GM19455 (cell line): Measurements from ENCODE around the gene CAPN5.

Experiments used
- ATAC-seq: cut with Tn5 transposase; IDR thresholded peaks from one replicate; pipeline ENCODE4 v1.9.1; 2021; ENCODE audit not compliant: unreplicated experiment

The CAPN5 gene

DNA sequence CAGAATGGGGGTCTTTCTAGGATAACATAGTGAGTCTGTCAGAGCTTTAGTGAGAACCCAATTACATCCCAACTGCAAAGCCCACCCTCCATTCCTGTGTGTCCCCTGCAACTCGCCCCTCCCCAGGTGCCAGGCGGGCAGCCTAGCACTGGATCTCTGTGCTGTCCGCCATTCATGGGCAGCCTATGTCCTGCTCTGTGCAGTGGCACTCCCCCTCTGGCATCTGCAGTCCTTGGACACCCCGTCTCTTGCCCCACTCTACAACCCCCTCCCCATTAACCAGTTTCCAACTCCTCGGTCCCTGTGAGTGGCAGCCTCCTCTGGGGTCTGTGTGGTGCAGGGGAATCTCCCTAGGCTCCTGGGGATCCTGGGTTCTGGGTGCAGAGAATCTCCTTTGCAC is 98.3 kb downstream of the CAPN5 start:
- ATAC-seq: no peak

DNA sequence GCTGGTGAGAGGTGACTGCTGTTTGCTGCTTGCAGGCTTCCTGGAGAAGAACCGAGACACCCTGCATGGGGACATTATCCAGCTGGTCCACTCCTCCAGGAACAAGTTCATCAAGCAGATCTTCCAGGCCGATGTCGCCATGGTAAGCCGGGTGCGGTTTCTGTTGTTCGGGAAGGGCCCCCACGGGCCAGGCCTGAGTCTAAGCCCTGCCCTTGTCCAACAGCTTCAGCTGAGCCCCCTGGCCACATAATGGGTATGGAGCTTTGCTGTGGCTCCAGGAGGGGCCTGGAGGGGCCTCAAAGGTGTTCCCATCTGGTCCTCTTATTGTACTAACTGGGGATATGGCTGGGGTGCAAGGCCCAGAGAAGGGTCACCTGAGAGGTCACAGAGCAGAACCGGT is 99.2 kb downstream of the CAPN5 start:
- no peak for ATAC-seq

DNA sequence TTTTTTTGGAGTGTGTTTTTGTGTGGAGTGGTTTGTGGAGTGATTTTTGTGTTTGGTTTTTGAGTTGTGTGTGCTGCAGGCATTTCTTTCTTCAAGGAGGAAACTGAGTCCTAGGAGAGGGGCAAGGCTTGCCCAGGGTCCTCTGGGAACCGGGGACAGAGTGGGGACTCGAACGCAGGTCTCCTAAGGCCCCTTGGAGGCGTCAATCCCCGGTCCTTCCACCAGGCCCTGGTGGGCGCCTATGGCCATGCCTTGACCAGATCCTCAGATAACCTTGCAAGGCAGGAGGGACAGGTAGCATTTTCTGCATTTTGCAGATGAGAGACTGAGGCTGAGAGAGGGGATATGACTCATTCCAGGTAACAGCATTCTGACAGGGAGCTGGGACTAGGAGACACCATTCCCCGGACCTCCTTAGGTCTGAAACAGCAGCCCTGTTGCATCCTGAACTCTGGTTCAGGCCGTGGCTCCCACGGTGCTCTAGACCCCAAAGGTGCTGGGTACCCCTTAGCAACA is 100.4 kb downstream of the CAPN5 start:
- ATAC-seq: no peak

DNA sequence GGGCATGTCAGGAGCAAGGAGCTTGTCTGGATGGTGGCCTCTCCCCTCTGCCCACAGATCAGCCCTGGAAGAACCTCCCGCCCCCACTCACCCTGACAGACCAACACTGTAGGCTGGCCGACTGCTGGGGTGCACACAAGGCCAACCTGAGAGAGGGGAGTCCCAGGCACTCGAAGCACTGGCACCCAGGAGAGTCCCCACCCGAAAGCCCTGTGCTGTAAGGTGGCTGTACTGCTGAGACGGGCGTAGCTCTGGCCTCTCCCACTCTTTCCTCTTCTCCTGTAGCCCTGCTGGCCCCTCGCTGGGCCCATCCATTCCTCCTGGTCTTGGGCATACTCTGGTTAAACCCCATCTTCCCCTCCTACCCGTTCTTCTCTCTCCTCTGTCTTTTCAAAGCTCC is 101.0 kb downstream of the CAPN5 start:
- ATAC-seq: no peak

GRCh38 chr11:77170107-77170506 is 103.3 kb downstream of the CAPN5 start:
- ATAC-seq: no peak

DNA sequence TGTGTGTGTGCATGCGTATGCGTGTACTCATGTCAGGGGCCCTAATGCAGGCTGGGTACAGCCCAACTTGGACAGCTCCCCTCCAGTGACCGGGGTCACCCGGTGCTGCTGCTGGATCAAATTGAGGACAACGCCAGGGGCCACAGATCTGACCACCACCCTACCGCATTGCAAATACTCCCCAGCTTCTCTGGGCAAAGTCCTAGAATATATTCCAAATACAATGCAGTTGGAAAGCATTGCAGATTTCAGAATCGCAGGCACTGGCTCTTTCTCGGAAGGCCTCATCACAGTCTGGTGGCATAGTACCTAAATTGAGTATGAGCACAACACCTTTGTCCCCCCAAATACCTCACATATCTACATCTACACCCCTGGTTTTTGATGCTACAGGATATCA is 104.5 kb downstream of the CAPN5 start:
- no peak for ATAC-seq

DNA sequence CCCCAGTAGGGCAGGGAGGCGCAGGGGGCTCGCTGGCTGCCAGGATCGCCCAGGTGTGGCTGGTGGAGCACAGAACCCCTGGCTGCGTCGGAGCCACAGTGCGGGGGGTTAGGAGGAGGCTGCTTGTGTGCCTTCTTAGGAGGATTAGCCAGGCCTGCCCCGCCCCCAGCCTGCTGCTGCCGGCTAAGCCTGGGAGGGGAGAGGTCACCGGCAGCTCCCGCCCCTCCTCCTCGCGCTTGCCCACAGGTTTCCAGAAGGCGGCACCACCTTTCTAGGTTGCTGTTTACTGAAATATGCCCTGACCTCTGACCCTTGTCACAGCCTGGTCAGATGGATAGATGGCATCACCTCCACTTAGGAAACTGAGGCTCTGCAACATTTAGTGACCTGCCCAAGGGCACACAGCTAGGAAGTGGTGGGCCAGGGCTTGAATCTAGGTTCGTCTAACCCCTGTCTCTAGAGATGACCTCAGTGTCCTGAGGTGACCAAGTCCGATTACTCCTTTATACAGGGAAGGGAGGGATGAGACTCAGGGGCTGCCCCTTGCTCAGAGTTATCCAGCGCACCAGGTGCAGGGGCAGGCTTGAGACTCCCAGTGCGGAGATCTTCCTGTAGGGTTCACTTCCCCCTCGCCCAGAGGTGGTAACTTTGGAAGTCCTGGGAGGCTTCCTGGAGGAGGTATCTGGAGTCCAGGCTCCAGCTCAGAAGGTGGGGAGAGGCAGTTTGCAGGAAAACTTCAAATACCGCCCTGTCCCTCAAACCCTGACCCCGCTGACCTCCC is 105.3 kb downstream of the CAPN5 start:
- no peak for ATAC-seq

- ATAC-seq: no peak
Observed at GRCh38 chr11:77172666-77172982, 105.9 kb downstream of the CAPN5 start.

GRCh38 chr11:77173494-77173893 is 106.7 kb downstream of the CAPN5 start:
- no peak for ATAC-seq

GRCh38 chr11:77174559-77174958 is 107.8 kb downstream of the CAPN5 start:
- no peak for ATAC-seq

DNA sequence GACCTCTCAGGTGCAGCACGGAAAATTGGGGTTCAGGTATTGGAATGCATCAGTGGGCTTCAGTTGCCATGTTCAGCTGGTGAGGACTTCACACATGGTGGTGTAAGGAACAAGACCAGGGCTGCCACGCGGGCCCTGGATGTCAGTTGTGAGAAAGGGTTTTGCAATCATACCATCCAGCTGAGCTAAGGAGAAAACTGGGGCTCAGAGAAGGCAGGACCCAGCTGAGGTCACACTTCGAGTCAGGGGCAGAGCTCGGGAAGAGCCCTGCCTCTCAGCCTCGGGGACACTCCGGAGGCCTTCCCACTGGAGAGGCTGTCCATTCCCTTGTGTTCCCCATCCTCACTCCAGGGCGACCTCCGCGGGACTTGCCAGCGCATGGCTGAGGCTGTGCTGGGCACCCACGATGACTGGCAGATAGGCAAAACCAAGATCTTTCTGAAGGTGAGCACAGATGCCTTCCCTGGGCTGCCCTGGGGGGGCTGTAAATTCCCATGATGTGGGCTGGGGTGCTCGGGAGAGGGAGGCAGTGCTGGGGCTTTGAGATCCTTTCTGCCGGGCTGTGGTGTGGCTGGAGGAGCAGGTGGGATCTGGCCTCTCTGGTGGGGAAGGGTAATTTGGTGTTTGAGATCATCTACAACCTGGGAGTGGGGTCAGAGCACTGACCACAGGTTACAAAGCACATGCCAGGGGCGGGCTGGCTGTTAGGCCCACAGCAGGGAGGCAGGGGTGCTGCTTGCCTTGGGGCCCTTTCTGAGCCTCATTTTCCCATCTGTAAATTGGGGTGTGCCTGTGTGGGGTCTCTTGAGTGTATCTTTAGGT is 108.5 kb downstream of the CAPN5 start:
- no peak for ATAC-seq
